Fibroblast of lung (primary cell): ENCODE measurements around the gene LPIN1. TPM values are rescaled to one million over a fixed set of nuclear protein-coding genes. Genes with fewer than 3 reads are reported as not detected.

Experiments used
- DNase-seq, 2 donors: peaks; one replicate each; pipeline versions ENCODE4 v3.0.0 to v3.0.0-alpha.2; 2010; ENCODE audit warnings: low read depth in 2 of 2
- H2AFZ ChIP-seq: 2 replicates; pipeline ENCODE4 v1.5.1; 2012; ENCODE audit warnings: low read length, control low read depth, inconsistent platforms
- H3K27ac ChIP-seq: 2 replicates; pipeline ENCODE4 v1.5.1; 2011; ENCODE audit warnings: low read length, control low read depth; ENCODE audit not compliant: insufficient read depth
- H3K27me3 ChIP-seq: 2 replicates; pipeline ENCODE4 v1.5.1; 2011; ENCODE audit warnings: mild to moderate bottlenecking, low read length; ENCODE audit not compliant: control insufficient read depth, insufficient read depth
- H3K36me3 ChIP-seq: 2 replicates; pipeline ENCODE4 v1.5.1; 2011; ENCODE audit warnings: low read length; ENCODE audit not compliant: control insufficient read depth, insufficient read depth
- H3K4me1 ChIP-seq: 2 replicates; pipeline ENCODE4 v1.5.1; 2011; ENCODE audit warnings: low read length; ENCODE audit not compliant: control insufficient read depth, insufficient read depth; ENCODE audit errors: extremely low read depth
- H3K4me2 ChIP-seq: 2 replicates; pipeline ENCODE4 v1.5.1; 2011; ENCODE audit warnings: low read length, control low read depth; ENCODE audit not compliant: insufficient read depth; ENCODE audit errors: extremely low read depth
- H3K4me3 ChIP-seq, 4 experiments: fragments of 200-600 bp in 1 of 4; sonication (generic) in 1 of 4; replicated peaks in 1 of 4; 2 replicates each; pipeline ENCODE4 v1.5.1; 2011 to 2016; ENCODE audit warnings: low read length in 4 of 4, low read depth in 3 of 4, mild to moderate bottlenecking in 3 of 4, control low read depth in 2 of 4, inconsistent platforms in 1 of 4, mixed read lengths in 1 of 4; ENCODE audit not compliant: insufficient read depth in 1 of 4; ENCODE audit errors: control extremely low read depth in 1 of 4
- H3K79me2 ChIP-seq: 2 replicates; pipeline ENCODE4 v1.5.1; 2012; ENCODE audit warnings: mild to moderate bottlenecking, low read length, inconsistent platforms; ENCODE audit not compliant: control insufficient read depth, insufficient read depth
- H3K9ac ChIP-seq: 2 replicates; pipeline ENCODE4 v1.5.1; 2011; ENCODE audit warnings: mild to moderate bottlenecking, low read length, control low read depth; ENCODE audit not compliant: insufficient read depth
- H3K9me3 ChIP-seq: 2 replicates; pipeline ENCODE4 v1.5.1; 2012; ENCODE audit warnings: low read depth, low read length; ENCODE audit not compliant: control insufficient read depth, insufficient read depth
- H4K20me1 ChIP-seq: 2 replicates; pipeline ENCODE4 v1.5.1; 2011; ENCODE audit warnings: low read length; ENCODE audit not compliant: control insufficient read depth, insufficient read depth; ENCODE audit errors: extremely low read depth
- EZH2 ChIP-seq: IDR thresholded peaks from 2 replicates; pipeline ENCODE4 v1.5.1; 2012; ENCODE audit warnings: low read length, control low read depth, mild to moderate bottlenecking; ENCODE audit errors: missing control alignments
- polyA plus RNA-seq, 2 donors: library from polyadenylated mRNA; depleted of rRNA in 1 of 2; stranded (reverse) in 1 of 2; unstranded in 1 of 2; fragments of >200 nt; gene quantifications; 2 replicates each; pipeline ENCODE4 v1.2.1, GENCODE V29; 2011 to 2012; ENCODE audit warnings: missing spikeins in 1 of 2
- total RNA-seq: library from RNA; depleted of rRNA; stranded (reverse); fragments of >200 nt; gene quantifications from 2 replicates; pipeline ENCODE4 v1.2.1, GENCODE V29; 2014
- TF ChIP-seq, protein P1 (sequence below), 2 donors: IDR thresholded peaks in 1 of 2; conservative IDR thresholded peaks in 1 of 2; 1 replicate in 1 of 2; 2 replicates in 1 of 2; pipeline ENCODE4 v1.5.1; 2011 to 2012; ENCODE audit warnings: low read length in 2 of 2, control low read depth in 1 of 2, inconsistent platforms in 1 of 2, low read depth in 1 of 2, mild to moderate bottlenecking in 1 of 2

Gene LPIN1
- total and polyA plus RNA-seq, 2 donors (not counting 1 experiment from before 2014, with no cell fraction given) = 87.8 to 205 TPM

DNA sequence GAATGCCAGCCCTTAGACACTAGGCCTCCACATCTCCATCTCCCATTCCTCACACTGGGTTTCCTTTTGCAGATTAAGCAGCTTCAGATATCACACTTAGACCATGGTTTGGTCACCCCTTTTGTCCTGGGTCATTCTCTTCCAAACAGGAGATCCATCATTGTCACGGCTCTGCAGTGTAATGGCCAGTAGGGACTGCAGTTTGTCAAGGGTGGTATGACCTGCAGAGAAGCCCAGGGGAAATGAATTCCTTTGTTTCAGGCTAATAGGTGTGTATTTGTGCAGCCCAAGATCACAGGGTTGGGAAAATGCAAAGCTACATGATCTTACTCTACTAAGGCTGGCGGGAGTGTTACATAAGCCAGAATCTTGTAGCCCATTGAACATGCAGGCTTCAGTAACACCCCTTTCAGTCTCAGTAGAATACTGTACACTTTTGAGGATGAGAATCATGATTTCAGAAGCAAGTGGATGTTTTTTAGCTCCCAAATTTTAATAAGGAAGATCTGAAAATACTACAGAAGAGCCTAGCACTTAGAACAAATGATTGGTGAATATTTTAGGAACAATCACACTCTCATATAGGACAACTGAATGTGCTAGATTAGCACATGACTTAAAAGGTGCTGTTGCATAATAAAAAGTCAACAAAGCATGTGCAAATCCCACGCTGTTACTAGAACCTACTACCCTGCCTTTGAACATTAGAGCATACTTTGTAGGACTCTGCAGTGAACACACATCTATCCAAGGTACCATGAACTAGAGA lies 24.0 kb upstream of the LPIN1 start:
- Histone ChIP-seq H3K36me3 (no peaks in the 10 kb centered on the region), H3K27me3 (peaks cover 38% of the 10 kb centered on the region), H3K4me2 (no peak overlapping the region), H3K9me3 (no peaks in the 10 kb centered on the region), H3K4me3 (no peak overlapping the region), H2AFZ (no peak overlapping the region), H3K79me2 (no peaks in the 10 kb centered on the region), H3K9ac (no peak overlapping the region), H3K4me1 (no peaks in the 10 kb centered on the region), H3K27ac (no peak overlapping the region), H4K20me1 (no peaks in the 10 kb centered on the region)
- TF ChIP-seq, protein P1, sequence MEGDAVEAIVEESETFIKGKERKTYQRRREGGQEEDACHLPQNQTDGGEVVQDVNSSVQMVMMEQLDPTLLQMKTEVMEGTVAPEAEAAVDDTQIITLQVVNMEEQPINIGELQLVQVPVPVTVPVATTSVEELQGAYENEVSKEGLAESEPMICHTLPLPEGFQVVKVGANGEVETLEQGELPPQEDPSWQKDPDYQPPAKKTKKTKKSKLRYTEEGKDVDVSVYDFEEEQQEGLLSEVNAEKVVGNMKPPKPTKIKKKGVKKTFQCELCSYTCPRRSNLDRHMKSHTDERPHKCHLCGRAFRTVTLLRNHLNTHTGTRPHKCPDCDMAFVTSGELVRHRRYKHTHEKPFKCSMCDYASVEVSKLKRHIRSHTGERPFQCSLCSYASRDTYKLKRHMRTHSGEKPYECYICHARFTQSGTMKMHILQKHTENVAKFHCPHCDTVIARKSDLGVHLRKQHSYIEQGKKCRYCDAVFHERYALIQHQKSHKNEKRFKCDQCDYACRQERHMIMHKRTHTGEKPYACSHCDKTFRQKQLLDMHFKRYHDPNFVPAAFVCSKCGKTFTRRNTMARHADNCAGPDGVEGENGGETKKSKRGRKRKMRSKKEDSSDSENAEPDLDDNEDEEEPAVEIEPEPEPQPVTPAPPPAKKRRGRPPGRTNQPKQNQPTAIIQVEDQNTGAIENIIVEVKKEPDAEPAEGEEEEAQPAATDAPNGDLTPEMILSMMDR (conservative IDR thresholded peaks at IDR 0.05 in 1 of 2, IDR thresholded peaks at IDR 0.05 in 1 of 2; ENCODE audit: low read depth in 1 of 2, low read length in 2 of 2) = no peak
- no peak for TF ChIP-seq EZH2
- DNase-seq = no peak

DNA sequence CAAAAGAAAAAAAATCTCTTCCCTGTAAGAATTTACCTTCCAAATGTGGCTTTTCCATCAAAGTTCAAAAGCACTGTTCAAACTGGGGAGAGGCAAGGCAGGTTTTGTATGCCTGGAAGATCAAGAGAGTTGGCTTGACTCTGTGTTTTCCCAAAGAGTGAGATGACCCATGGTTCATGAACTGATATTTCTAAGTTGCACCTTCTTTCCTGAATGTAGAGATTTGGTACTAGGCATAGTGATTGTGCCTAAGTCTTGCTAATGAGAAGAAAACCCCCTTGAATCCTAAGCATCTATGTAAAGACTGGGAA lies 23.4 kb upstream of the LPIN1 start:
- Histone ChIP-seq H3K9me3 (no peaks in the 10 kb centered on the region), H3K4me3 (no peak overlapping the region), H2AFZ (no peak overlapping the region), H3K9ac (no peak overlapping the region), H3K27me3 (peaks cover 35% of the 10 kb centered on the region), H3K4me1 (no peaks in the 10 kb centered on the region), H3K27ac (no peak overlapping the region), H3K4me2 (no peak overlapping the region), H4K20me1 (no peaks in the 10 kb centered on the region), H3K79me2 (no peaks in the 10 kb centered on the region), H3K36me3 (no peaks in the 10 kb centered on the region)
- no peak for TF ChIP-seq EZH2
- TF ChIP-seq, protein P1 (conservative IDR thresholded peaks at IDR 0.05 in 1 of 2, IDR thresholded peaks at IDR 0.05 in 1 of 2; ENCODE audit: low read depth in 1 of 2, low read length in 2 of 2) = no peak
- no peak for DNase-seq

DNA sequence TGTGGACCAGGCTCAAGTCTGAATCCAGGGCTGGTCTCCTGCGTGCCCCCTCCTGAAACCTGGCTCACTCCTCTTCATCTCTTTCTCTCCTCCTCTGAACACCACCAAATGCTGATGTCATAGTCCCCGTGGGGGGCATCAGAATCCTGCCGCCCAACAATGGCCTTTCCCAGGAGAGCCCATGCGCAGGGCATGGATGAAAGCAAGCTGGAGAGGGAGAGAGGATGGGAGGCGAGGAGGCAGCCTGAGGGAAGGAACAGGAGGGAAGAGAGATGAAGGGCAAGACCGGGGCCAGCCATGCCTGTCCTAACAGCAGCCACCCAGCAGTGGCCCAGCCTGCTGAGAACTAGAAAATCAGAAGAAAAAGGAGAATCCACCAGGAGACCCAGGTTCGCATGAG lies 22.3 kb upstream of the LPIN1 start:
- H4K20me1 ChIP-seq = no peaks in the 10 kb centered on the region
- TF ChIP-seq EZH2 = no peak
- TF ChIP-seq, protein P1 (conservative IDR thresholded peaks at IDR 0.05 in 1 of 2, IDR thresholded peaks at IDR 0.05 in 1 of 2; ENCODE audit: low read depth in 1 of 2, low read length in 2 of 2) = no peak
- H2AFZ ChIP-seq = no peak overlapping the region
- H3K9me3 ChIP-seq = no peaks in the 10 kb centered on the region
- no peak for DNase-seq
- no peak overlapping the region for H3K4me2 ChIP-seq
- no peak overlapping the region for H3K4me3 ChIP-seq
- peaks cover 32% of the 10 kb centered on the region for H3K27me3 ChIP-seq
- no peaks in the 10 kb centered on the region for H3K4me1 ChIP-seq
- H3K27ac ChIP-seq = no peak overlapping the region
- H3K36me3 ChIP-seq = no peaks in the 10 kb centered on the region
- H3K79me2 ChIP-seq = no peaks in the 10 kb centered on the region
- H3K9ac ChIP-seq = no peak overlapping the region
